ENCODE measurements around the gene ZNF593. TPM values are rescaled to one million over a fixed set of nuclear protein-coding genes. Genes with fewer than 3 reads are reported as not detected.

The ZNF593 gene
- total and polyA plus RNA-seq, 2 experiments from 2014 or later, result 26.2 to 108 TPM

- Mint-ChIP-seq H3K9me3 (no peaks in the 10 kb centered on the region), H3K36me3 (ENCODE audit: low read depth) (no peaks in the 10 kb centered on the region), H3K4me1 (peaks cover 7% of the 10 kb centered on the region; the same call in 2 of the 3 replicates), H3K27me3 (ENCODE audit: insufficient read depth, low read depth, poor library complexity) (no peaks in the 10 kb centered on the region), H3K27ac (no peak overlapping the region), H3K4me3 (no peak overlapping the region)
- H3K4me2 ChIP-seq, result no peak overlapping the region
- H2AFZ ChIP-seq, result no peak overlapping the region
- no peaks in the 10 kb centered on the region for H3K27me3 ChIP-seq (ENCODE audit: insufficient read depth)
- DNase-seq (ENCODE audit: low spot score) (no peak), ATAC-seq (no peak)
- H3K4me3 ChIP-seq, result no peak overlapping the region
- TF ChIP-seq CTCF (conservative IDR thresholded peaks at IDR 0.05; ENCODE audit: low read depth in 2 of 2) (no peak), NANOG (IDR thresholded peaks at IDR 0.05; ENCODE audit: borderline replicate concordance) (no peak), ZNF331 (CRISPR knock-in tag; IDR thresholded peaks at IDR 0.05; ENCODE audit: low read depth) (no peak)
- no peaks in the 10 kb centered on the region for H3K79me2 ChIP-seq (replicated peaks; ENCODE audit: insufficient read depth)
- H3K36me3 ChIP-seq (ENCODE audit: insufficient read depth), result no peaks in the 10 kb centered on the region
- no peaks in the 10 kb centered on the region for H3F3A ChIP-seq (replicated peaks; ENCODE audit: low read depth)
- no peak overlapping the region for H3K27ac ChIP-seq (ENCODE audit: low read depth)
- no peaks in the 10 kb centered on the region for H3K9me2 ChIP-seq (ENCODE audit: insufficient read depth)
- no peaks in the 10 kb centered on the region for H3K4me1 ChIP-seq (ENCODE audit: insufficient read depth)
- H4K20me1 ChIP-seq (replicated peaks; ENCODE audit: insufficient read depth), result no peaks in the 10 kb centered on the region
Measured at GRCh38 chr1:26212726-26213125, 43.0 kb downstream of the ZNF593 start.

GRCh38 chr1:26213335-26213905 lies 43.7 kb downstream of the ZNF593 start:
- Histone ChIP-seq H2AFZ (no peak overlapping the region), H3K9me2 (ENCODE audit: insufficient read depth) (no peaks in the 10 kb centered on the region), H3K79me2 (replicated peaks; ENCODE audit: insufficient read depth) (no peaks in the 10 kb centered on the region), H4K20me1 (replicated peaks; ENCODE audit: insufficient read depth) (no peaks in the 10 kb centered on the region), H3K27ac (ENCODE audit: low read depth) (no peak overlapping the region), H3K4me3 (no peak overlapping the region), H3F3A (replicated peaks; ENCODE audit: low read depth) (no peaks in the 10 kb centered on the region), H3K4me2 (no peak overlapping the region), H3K36me3 (ENCODE audit: insufficient read depth) (no peaks in the 10 kb centered on the region), H3K4me1 (ENCODE audit: insufficient read depth) (no peaks in the 10 kb centered on the region), H3K27me3 (ENCODE audit: insufficient read depth) (no peaks in the 10 kb centered on the region)
- H3K9me3 Mint-ChIP-seq, result no peaks in the 10 kb centered on the region
- no peaks in the 10 kb centered on the region for H3K36me3 Mint-ChIP-seq (ENCODE audit: low read depth)
- no peak overlapping the region for H3K27ac Mint-ChIP-seq
- peaks cover 7% of the 10 kb centered on the region; the same call in 2 of the 3 replicates for H3K4me1 Mint-ChIP-seq
- no peak for ATAC-seq
- no peak for DNase-seq (ENCODE audit: low spot score)
- no peaks in the 10 kb centered on the region for H3K27me3 Mint-ChIP-seq (ENCODE audit: insufficient read depth, low read depth, poor library complexity)
- no peak overlapping the region for H3K4me3 Mint-ChIP-seq
- TF ChIP-seq POLR2AphosphoS5 (IDR thresholded peaks at IDR 0.05; ENCODE audit: low read depth) (no peak), ZNF462 (CRISPR knock-in tag; IDR thresholded peaks at IDR 0.05) (no peak), CTCF (conservative IDR thresholded peaks at IDR 0.05; ENCODE audit: low read depth in 2 of 2) (no peak), NANOG (IDR thresholded peaks at IDR 0.05; ENCODE audit: borderline replicate concordance) (no peak), JUNB (IDR thresholded peaks at IDR 0.05; ENCODE audit: unreplicated experiment) (no peak), EZH2 (IDR thresholded peaks at IDR 0.05; ENCODE audit: low read depth, unreplicated experiment) (no peak), STAT1 (IDR thresholded peaks at IDR 0.05; ENCODE audit: unreplicated experiment) (no peak), ETS1 (IDR thresholded peaks at IDR 0.05) (no peak)
